Measurements from ENCODE around the gene TSPY8. TPM values are rescaled to one million over a fixed set of nuclear protein-coding genes. Genes with fewer than 3 reads are reported as not detected.

Gene TSPY8
- total RNA-seq, result not detected in 2 replicates

GRCh38 chrY:9357497-9357896 is at the start of gene TSPY8:
TSPY8 (plus strand) TSS chrY:9357797; CDS start chrY:9357843, 46 bp downstream.

GRCh38 chrY:9337164-9337563 is 20.4 kb upstream of the TSPY8 start, which contains the start of gene TSPY4:
TSPY4 (plus strand) TSS chrY:9337464; CDS start chrY:9337510, 46 bp downstream.

GRCh38 chrY:9398121-9398520 is 40.5 kb downstream of the TSPY8 start, which contains the start of gene TSPY3:
TSPY3 (plus strand) TSS chrY:9398421; CDS start chrY:9398467, 46 bp downstream.

Other genes with a start within 250 kb of the TSPY8 start
- not detected in 2 replicates for gene TSPY4, start 20.3 kb upstream of the TSPY8 start, total RNA-seq
- gene TSPY3, start 40.6 kb downstream of the TSPY8 start, total RNA-seq, result not detected in 2 replicates
- gene TSPY1, start 109.2 kb downstream of the TSPY8 start, total RNA-seq, result not detected in 2 replicates
- not detected in 2 replicates for gene TSPY9, start 129.5 kb downstream of the TSPY8 start, total RNA-seq
- gene TSPY10, start 170.1 kb downstream of the TSPY8 start, total RNA-seq, result not detected in 2 replicates